ENCODE results near the gene B4GALT1. TPM values are rescaled to one million over a fixed set of nuclear protein-coding genes. Genes with fewer than 3 reads are reported as not detected.

Gene B4GALT1
- total and polyA plus RNA-seq, 4 donors: 27.2 to 130 (median 86.2) TPM

DNA sequence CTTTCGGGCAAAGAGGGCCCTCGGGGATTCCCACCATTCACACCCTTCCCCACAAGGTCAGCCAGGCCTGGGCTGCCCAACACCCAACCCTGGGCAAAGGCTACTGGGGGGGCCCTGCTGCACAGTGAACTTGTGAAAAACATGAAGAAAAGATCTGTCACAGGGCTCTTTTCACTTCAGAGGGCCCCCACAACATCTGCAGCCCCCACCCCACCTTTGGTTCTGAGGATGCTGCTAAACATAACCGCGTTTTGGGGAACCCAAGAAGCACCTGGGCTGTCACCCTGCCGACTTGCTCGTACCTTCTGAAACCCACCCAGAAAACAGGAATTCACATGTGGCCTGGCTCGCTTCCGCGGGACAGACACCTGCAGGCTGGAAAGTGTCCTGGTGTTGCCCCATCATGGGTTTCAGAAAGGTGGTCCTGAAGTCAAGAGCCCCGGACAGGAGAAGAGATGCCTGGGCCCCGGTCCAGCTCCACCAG is 29.3 kb downstream of the B4GALT1 start:
- 86 to 87% methylated on average over 11 of the region's 11 CpGs for WGBS, 2 donors
- Histone ChIP-seq H3K27me3 (ENCODE audit: control insufficient read depth in 3 of 3, insufficient read depth in 3 of 3, low read length in 2 of 3) (no peaks in the 10 kb centered on the region), H3K36me3 (ENCODE audit: control insufficient read depth in 4 of 4, insufficient read depth in 4 of 4, low read length in 4 of 4) (peaks cover 2 to 14% (median 11%) of the 10 kb centered on the region in 4 donors), H3K4me3 (no peak overlapping the region), H3K9me3 (ENCODE audit: control insufficient read depth in 4 of 4, insufficient read depth in 3 of 4, low read length in 3 of 4) (no peaks in the 10 kb centered on the region), H3K9ac (ENCODE audit: insufficient read depth in 1 of 2, low read length in 2 of 2) (no peak overlapping the region), H3K4me1 (ENCODE audit: control insufficient read depth in 5 of 5, insufficient read depth in 5 of 5, low read length in 5 of 5) (peaks cover 33 to 62% (median 36%) of the 10 kb centered on the region in 5 donors), H3K27ac (ENCODE audit: low read depth in 1 of 2, low read length in 1 of 2) (no peak overlapping the region)
- no peak for DNase-seq
- no peak for ATAC-seq (ENCODE audit: insufficient read depth, low FRiP score)
- TF ChIP-seq, protein P1, sequence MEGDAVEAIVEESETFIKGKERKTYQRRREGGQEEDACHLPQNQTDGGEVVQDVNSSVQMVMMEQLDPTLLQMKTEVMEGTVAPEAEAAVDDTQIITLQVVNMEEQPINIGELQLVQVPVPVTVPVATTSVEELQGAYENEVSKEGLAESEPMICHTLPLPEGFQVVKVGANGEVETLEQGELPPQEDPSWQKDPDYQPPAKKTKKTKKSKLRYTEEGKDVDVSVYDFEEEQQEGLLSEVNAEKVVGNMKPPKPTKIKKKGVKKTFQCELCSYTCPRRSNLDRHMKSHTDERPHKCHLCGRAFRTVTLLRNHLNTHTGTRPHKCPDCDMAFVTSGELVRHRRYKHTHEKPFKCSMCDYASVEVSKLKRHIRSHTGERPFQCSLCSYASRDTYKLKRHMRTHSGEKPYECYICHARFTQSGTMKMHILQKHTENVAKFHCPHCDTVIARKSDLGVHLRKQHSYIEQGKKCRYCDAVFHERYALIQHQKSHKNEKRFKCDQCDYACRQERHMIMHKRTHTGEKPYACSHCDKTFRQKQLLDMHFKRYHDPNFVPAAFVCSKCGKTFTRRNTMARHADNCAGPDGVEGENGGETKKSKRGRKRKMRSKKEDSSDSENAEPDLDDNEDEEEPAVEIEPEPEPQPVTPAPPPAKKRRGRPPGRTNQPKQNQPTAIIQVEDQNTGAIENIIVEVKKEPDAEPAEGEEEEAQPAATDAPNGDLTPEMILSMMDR (IDR thresholded peaks at IDR 0.05; ENCODE audit: control extremely low read depth, extremely low read depth): no peak

DNA sequence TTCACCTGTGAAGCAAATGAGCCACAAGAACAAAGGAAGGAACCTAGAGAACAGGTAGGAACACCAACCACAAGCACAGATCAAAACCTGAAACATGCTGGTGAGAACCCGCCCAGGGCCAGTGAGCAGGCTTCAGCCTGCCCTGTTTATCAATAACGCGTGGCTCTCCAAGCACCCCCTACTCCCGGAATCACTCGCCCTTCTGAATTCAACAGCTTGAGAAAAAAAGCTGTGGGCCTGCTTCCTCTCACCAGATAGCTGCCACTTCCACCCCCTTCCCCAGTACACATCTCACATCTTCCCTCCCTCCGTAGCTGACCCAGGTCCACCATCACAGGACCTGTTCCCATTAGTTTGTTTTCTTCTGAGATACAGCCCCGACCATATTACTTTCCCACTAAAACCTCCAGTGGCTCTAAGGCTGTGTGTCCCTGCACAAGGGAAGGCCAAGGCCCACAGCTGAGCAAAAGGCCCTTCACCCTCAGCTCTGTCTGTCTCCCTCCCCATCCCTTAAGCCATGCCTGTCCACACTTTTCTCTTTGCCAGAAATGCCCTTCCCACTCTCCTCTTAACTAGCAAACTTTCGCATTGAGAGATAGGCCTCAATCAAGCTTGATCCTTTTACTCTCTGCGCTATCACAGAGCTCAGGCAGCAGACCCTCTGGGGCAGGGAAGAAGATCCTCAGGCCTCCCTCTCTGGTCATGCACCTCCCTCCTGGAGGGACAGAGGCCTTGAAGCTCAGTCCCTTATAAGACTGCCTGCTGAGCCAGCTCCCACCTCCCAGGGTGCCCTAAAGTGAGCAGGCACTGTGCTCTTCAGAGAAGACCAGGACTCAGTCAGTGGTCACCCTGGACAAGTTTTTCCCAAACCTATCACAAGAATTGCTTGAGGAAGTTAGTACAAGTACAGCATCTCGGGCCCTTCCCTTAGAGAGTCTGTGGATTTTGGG is 30.1 kb downstream of the B4GALT1 start:
- Histone ChIP-seq H3K9me3 (ENCODE audit: control insufficient read depth in 4 of 4, insufficient read depth in 3 of 4, low read length in 3 of 4) (no peaks in the 10 kb centered on the region), H3K27ac (ENCODE audit: low read depth in 1 of 2, low read length in 1 of 2) (peak overlapping the region in 1 of 2 donors; percentile 37), H3K27me3 (ENCODE audit: control insufficient read depth in 3 of 3, insufficient read depth in 3 of 3, low read length in 2 of 3) (no peaks in the 10 kb centered on the region), H3K36me3 (ENCODE audit: control insufficient read depth in 4 of 4, insufficient read depth in 4 of 4, low read length in 4 of 4) (peaks cover 2 to 19% (median 15%) of the 10 kb centered on the region in 4 donors), H3K4me1 (ENCODE audit: control insufficient read depth in 5 of 5, insufficient read depth in 5 of 5, low read length in 5 of 5) (peaks cover 33 to 67% (median 36%) of the 10 kb centered on the region in 5 donors), H3K4me3 (no peak overlapping the region), H3K9ac (ENCODE audit: insufficient read depth in 1 of 2, low read length in 2 of 2) (no peak overlapping the region)
- TF ChIP-seq, protein P1 (IDR thresholded peaks at IDR 0.05; ENCODE audit: control extremely low read depth, extremely low read depth): no peak
- DNase-seq (no peak), ATAC-seq (ENCODE audit: insufficient read depth, low FRiP score) (no peak)
- 70 to 72% methylated on average over 10 of the region's 10 CpGs for WGBS, 2 donors

DNA sequence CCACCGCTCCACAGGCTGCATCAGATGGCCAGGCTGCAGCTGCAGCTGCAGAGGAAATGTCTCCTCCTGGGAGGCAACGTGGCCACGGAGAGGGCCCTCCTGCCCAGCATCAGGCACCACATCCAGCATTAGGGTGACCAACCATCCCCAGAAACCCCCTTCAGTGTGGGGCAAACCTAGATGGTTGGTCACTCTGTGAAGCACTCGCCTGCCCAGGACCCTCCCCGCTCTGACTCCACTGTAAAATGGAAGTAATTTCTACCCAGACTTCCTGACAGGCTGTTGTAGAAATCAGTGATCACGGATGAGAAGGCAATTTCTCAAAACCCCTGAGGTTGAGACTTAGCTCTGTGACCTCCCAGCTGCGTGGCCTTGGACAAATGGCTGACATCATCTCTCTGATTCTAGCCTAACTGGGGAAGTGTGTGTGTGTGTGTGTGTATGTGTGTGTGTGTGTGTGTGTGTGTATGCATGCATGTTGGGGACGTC is 31.6 kb downstream of the B4GALT1 start:
- Histone ChIP-seq H3K4me1 (ENCODE audit: control insufficient read depth in 5 of 5, insufficient read depth in 5 of 5, low read length in 5 of 5) (peaks cover 20 to 62% (median 29%) of the 10 kb centered on the region in 5 donors), H3K9ac (ENCODE audit: insufficient read depth in 1 of 2, low read length in 2 of 2) (no peak overlapping the region), H3K4me3 (no peak overlapping the region), H3K9me3 (ENCODE audit: control insufficient read depth in 4 of 4, insufficient read depth in 3 of 4, low read length in 3 of 4) (no peaks in the 10 kb centered on the region), H3K27ac (ENCODE audit: low read depth in 1 of 2, low read length in 1 of 2) (peak overlapping the region in 1 of 2 donors; percentile 71), H3K36me3 (ENCODE audit: control insufficient read depth in 4 of 4, insufficient read depth in 4 of 4, low read length in 4 of 4) (peaks cover 2 to 20% (median 17%) of the 10 kb centered on the region in 4 donors), H3K27me3 (ENCODE audit: control insufficient read depth in 3 of 3, insufficient read depth in 3 of 3, low read length in 2 of 3) (no peaks in the 10 kb centered on the region)
- DNase-seq (peak in 1 of 3 donors; percentile 46), ATAC-seq (ENCODE audit: insufficient read depth, low FRiP score) (no peak)
- WGBS, 2 donors: 20 to 48% methylated on average over 8 of the region's 8 CpGs
- TF ChIP-seq, protein P1 (IDR thresholded peaks at IDR 0.05; ENCODE audit: control extremely low read depth, extremely low read depth): no peak
